GM21723 (cell line): Measurements from ENCODE around the gene MRPL52.

Source experiments
- ATAC-seq: cut with Tn5 transposase; IDR thresholded peaks from one replicate; pipeline ENCODE4 v1.9.1; 2021; ENCODE audit warnings: mild to moderate bottlenecking, moderate library complexity; ENCODE audit not compliant: unreplicated experiment

The MRPL52 gene

DNA sequence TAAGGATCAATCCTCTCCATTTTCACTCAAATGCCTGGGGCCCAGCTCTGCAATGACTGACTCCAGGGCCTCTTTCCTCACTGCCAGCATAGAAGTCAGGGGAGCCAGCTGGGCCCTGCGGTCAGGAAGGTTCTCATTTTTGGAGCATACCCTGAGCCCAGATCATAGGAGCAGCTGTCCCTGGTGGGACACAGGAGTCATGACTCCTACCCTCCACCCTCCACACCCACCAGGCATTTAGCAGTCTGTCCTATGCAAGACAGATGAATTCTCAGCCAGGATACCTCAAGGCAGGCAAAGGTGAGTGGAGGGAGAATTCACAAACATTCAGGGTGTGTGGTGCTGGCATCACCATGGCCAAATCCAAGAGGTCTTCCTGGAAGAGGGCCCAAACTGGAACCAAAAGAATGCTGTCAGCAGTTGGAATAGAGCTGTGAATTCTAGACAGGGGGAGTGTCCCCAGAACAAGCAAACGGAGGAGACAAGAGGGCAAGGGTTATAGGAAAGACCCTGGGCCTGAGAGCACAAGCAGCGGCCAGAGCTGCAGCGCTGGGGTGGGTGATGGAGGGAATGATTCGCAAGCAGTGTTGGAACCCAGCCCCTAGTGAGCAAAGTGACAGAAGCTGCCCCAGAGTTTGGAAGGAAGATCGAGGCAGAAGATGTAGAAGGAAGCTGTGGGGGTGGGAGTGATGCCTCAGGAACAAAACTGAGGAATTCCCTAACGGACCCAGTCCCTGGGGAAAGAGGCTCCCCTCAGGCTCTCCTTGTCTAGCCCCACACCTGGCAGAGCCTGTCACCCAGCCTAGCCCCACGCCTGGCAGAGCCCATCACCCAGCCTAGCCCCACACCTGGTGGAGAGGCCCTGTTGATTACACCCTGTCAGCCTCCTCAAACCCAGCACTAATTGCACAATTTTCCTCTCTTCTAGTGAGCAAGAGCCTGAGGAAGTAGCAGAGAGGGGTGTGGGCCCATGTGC, 48.9 kb downstream of the MRPL52 start:
- no peak for ATAC-seq

DNA sequence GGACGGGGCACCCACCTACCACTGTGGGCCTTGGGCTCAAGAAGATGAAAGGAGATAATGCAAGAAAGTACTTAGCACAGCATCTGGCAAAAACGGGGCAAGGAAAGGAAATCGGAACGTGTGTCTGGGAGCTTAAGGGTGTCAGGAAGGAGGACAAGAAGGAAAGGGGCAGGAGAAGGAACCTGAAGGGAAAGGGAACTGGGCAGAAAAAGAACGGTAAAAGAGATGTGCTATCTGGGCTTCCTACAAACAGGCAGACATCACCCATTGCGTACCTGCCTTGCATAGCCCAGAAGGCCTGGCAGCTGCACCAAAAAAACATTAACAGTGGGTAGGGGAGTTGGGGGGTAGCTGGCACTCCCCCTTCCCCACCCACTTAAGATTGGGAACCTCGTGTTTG, 52.4 kb downstream of the MRPL52 start:
- no peak for ATAC-seq

DNA sequence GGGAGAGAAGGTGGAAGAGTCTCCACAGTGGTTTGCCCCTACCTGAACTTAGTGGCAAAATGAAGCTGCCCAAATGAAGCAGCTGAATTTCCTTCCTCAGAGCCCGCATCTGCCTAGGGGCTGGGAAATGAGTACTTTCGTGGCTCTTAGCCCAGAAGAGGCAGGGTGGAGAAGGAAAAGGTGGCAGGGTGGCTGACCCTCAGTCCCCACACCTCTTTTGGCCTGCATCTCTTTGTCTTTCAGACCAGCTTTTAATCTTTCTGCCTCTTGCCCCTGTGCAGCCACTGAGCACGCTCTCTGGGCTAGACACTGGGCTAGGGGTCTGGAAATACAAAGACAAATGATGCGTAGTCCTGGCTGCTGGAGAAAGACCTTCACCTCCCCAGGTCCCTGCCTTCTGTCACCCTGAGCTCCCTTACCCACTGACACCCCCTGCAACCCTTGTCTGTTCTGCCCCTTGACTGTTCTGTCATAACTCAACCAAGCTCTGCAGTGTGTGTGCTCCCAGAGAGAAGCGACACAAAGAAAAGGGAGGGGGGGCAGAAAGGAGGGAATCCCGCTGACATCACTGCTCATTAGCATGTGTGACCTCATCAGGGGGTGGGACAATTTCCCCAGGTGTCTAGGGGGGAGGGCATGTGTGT, 53.0 kb downstream of the MRPL52 start:
- ATAC-seq = no peak

GRCh38 chr14:22883173-22883976, 53.7 kb downstream of the MRPL52 start, which contains the start of gene REM2:
Gene REM2, plus strand, starts transcription at chr14:22883222. Its CDS starts 66 bp downstream, at chr14:22883288.
- ATAC-seq = no peak

- no peak for ATAC-seq
Measured at GRCh38 chr14:22884076-22884737, 54.5 kb downstream of the MRPL52 start.
